Adrenal gland (tissue), 12 donors: ENCODE results near the gene MAP2K5. TPM values are rescaled to one million over a fixed set of nuclear protein-coding genes. Genes with fewer than 3 reads are reported as not detected.
A peak's percentile ranks its signal among the peaks of the same experiment; 100 is the strongest.
"Not testable (repeated sequence)": the region's sequence is repeated elsewhere in the genome, so short reads cannot be mapped to it uniquely, and the experiment has no call there.

Experiments used
- DNase-seq, 7 donors: peaks; one replicate each; pipeline ENCODE4 v3.0.0-alpha.2; 2019 to 2020
- H3K27ac ChIP-seq, 5 donors: fragments of 200-600 bp; sonication (generic) in 4 of 5; 1 replicate in 3 of 5; 2 replicates in 2 of 5; pipeline versions ENCODE4 v1.5.1 to v1.8.0; 2016 to 2020; ENCODE audit warnings: mild to moderate bottlenecking in 1 of 5
- H3K27me3 ChIP-seq: fragments of 200-600 bp; 2 replicates; pipeline ENCODE4 v1.8.0; 2021
- H3K36me3 ChIP-seq, 2 donors: fragments of 200-600 bp; replicated peaks in 1 of 2; 1 replicate in 1 of 2; 2 replicates in 1 of 2; pipeline versions ENCODE4 v1.5.1 to v1.8.0; 2018 to 2022
- H3K4me1 ChIP-seq, 2 donors: fragments of 200-600 bp; replicated peaks in 1 of 2; 1 replicate in 1 of 2; 2 replicates in 1 of 2; pipeline versions ENCODE4 v1.5.1 to v1.8.0; 2018 to 2021
- H3K4me3 ChIP-seq, 4 donors: fragments of 200-600 bp; sonication (generic) in 3 of 4; one replicate each; pipeline ENCODE4 v1.5.1; 2016 to 2018
- H3K9me3 ChIP-seq, 3 donors: fragments of 200-600 bp; sonication (generic) in 1 of 3; replicated peaks in 1 of 3; 1 replicate in 2 of 3; 2 replicates in 1 of 3; pipeline versions ENCODE4 v1.5.1 to v1.8.0; 2016 to 2021
- CTCF ChIP-seq, 6 experiments: fragments of 450-650 bp in 4 of 6; fragments of 200-600 bp in 2 of 6; sonication (generic) in 1 of 6; IDR thresholded peaks; 1 replicate in 5 of 6; 2 replicates in 1 of 6; pipeline versions ENCODE4 v1.5.1 to v1.8.0; 2016 to 2021; ENCODE audit warnings: antibody characterized with exemption in 6 of 6, mild to moderate bottlenecking in 2 of 6, moderate library complexity in 1 of 6
- POLR2A ChIP-seq, 2 donors: fragments of 450-650 bp; IDR thresholded peaks; one replicate each; pipeline ENCODE4 v1.6.1; 2017; ENCODE audit warnings: antibody characterized with exemption in 2 of 2, mild to moderate bottlenecking in 2 of 2, moderate library complexity in 1 of 2
- WGBS, 4 donors: extraction: QIAGEN DNeasy Blood & Tissue Kit in 2 of 4; methylation state at CpG; one replicate each; pipeline versions ENCODE4 v1.1.5 to v1.1.7; 2013 to 2017; 5-methylcytosine and 5-hydroxymethylcytosine counted together
- intact Hi-C, 2 donors: fragments of 100-400 bp; cut with DNase I; formaldehyde crosslinking; loops; one replicate each; pipeline versions ENCODE4 v1.14.1 to v1.15.0; 2022 to 2023
- polyA plus RNA-seq, 3 donors: library from polyadenylated mRNA; stranded (reverse); fragments of 200-250 nt in 2 of 3; fragments of 350-450 nt in 1 of 3; fragmentation: Illumina TruSeq in 1 of 3; extraction: RNeasy Lipid Tissue Mini Kit (QIAGEN cat#74804) in 1 of 3; gene quantifications; one replicate each; pipeline ENCODE4 v1.2.3, GENCODE V29; 2013 to 2014
- total RNA-seq, 9 donors: library from RNA; depleted of rRNA in 4 of 9; stranded (reverse); fragments of >200 nt in 4 of 9; fragments of 120-200 nt in 1 of 9; fragmentation: NEBNext Ultra II Directional in 1 of 9; extraction: Animal tissue kit (Norgen Biotek cat#: 25700) in 1 of 9; gene quantifications; one replicate each; pipeline versions ENCODE4 v1.1.0 to v1.2.4, GENCODE V29; 2013 to 2023
- donor health status: healthy with polysubstance abuse.
- donor health status: Bipolar disorder and iron deficiency.
- donor health status: DM: yes; HTN: yes; CAD: no.
- donor health status: DM: no; HTN: no; CAD: no.
- donor health status: DM: no; HTN: no; CAD: no.
- donor health status: DM: yes; HTN: yes; CAD: no.

The MAP2K5 gene
- total and polyA plus RNA-seq, 12 donors = 10.3 to 33.8 (median 17.0) TPM

GRCh38 chr15:67613708-67614107, 71.2 kb downstream of the MAP2K5 start:
- intact Hi-C loops = no loop called here
- TF ChIP-seq POLR2A (IDR thresholded peaks at IDR 0.05) (no peak), CTCF (IDR thresholded peaks at IDR 0.05) (peak in 1 of 6 experiments; percentile 8)
- Histone ChIP-seq H3K4me1 (peaks cover 0 to 11% of the 10 kb centered on the region in 2 donors), H3K36me3 (no peaks in the 10 kb centered on the region), H3K9me3 (no peaks in the 10 kb centered on the region), H3K27me3 (no peaks in the 10 kb centered on the region), H3K27ac (no peak overlapping the region), H3K4me3 (no peak overlapping the region)
- WGBS, 4 donors = 91 to 98% (median 95%) methylated on average over 3 of the region's 3 CpGs
- no peak for DNase-seq

- DNase-seq, H3K4me3 ChIP-seq, H3K27ac ChIP-seq, H3K36me3 ChIP-seq, intact Hi-C loops, H3K27me3 ChIP-seq, H3K9me3 ChIP-seq: not testable (repeated sequence)
- H3K4me1 ChIP-seq = peaks cover 0 to 11% of the 10 kb centered on the region in 2 donors
- WGBS, 4 donors = 90 to 95% (median 93%) methylated on average over 6 of the region's 6 CpGs
Measured at GRCh38 chr15:67615131-67615534, 72.6 kb downstream of the MAP2K5 start.

GRCh38 chr15:67618297-67618696, 75.8 kb downstream of the MAP2K5 start:
- Histone ChIP-seq H3K27ac (no peak overlapping the region), H3K4me3 (no peak overlapping the region), H3K36me3 (no peaks in the 10 kb centered on the region), H3K27me3 (no peaks in the 10 kb centered on the region), H3K9me3 (no peaks in the 10 kb centered on the region), H3K4me1 (no peaks in the 10 kb centered on the region)
- intact Hi-C loops = no loop called here
- no peak for DNase-seq
- TF ChIP-seq POLR2A (IDR thresholded peaks at IDR 0.05) (no peak), CTCF (IDR thresholded peaks at IDR 0.05) (no peak)
- WGBS, 4 donors = 72 to 90% (median 78%) methylated on average over 4 of the region's 4 CpGs

GRCh38 chr15:67622110-67622509, 79.6 kb downstream of the MAP2K5 start:
- Histone ChIP-seq H3K27me3 (no peaks in the 10 kb centered on the region), H3K36me3 (no peaks in the 10 kb centered on the region), H3K4me1 (no peaks in the 10 kb centered on the region), H3K4me3 (no peak overlapping the region), H3K9me3 (no peaks in the 10 kb centered on the region), H3K27ac (no peak overlapping the region)
- DNase-seq = no peak
- no peak for TF ChIP-seq CTCF (IDR thresholded peaks at IDR 0.05)
- no peak for TF ChIP-seq POLR2A (IDR thresholded peaks at IDR 0.05)
- intact Hi-C loops = no loop called here
- 96 to 100% (median 98%) methylated on average over 2 of the region's 2 CpGs for WGBS, 4 donors

- TF ChIP-seq POLR2A (IDR thresholded peaks at IDR 0.05) = no peak
- TF ChIP-seq CTCF (IDR thresholded peaks at IDR 0.05) = no peak
- Histone ChIP-seq H3K9me3 (no peaks in the 10 kb centered on the region), H3K4me1 (no peaks in the 10 kb centered on the region), H3K36me3 (no peaks in the 10 kb centered on the region), H3K27ac (no peak overlapping the region), H3K27me3 (no peaks in the 10 kb centered on the region), H3K4me3 (no peak overlapping the region)
- DNase-seq = no peak
- intact Hi-C loops = no loop called here
- WGBS, 4 donors = 97 to 100% (median 99%) methylated on average over 3 of the region's 3 CpGs
Measured at GRCh38 chr15:67632261-67632660, 89.8 kb downstream of the MAP2K5 start.

GRCh38 chr15:67635950-67636349, 93.4 kb downstream of the MAP2K5 start:
- H3K36me3 ChIP-seq, DNase-seq, H3K4me1 ChIP-seq, H3K9me3 ChIP-seq, H3K27me3 ChIP-seq, intact Hi-C loops, H3K4me3 ChIP-seq, H3K27ac ChIP-seq: not testable (repeated sequence)
- 96 to 97% (median 96%) methylated on average over 11 of the region's 11 CpGs for WGBS, 4 donors
